IMR-90 (cell line): ENCODE data around the gene DIP2C.

Experiments used
- CEBPB ChIP-seq: IDR thresholded peaks from 2 replicates; pipeline ENCODE4 v1.6.1; 2012; ENCODE audit warnings: low read depth, low read length, improper control_type of control experiment
- CHD1 ChIP-seq: IDR thresholded peaks from 2 replicates; pipeline ENCODE4 v1.6.1; 2012; ENCODE audit warnings: low read depth, low read length, improper control_type of control experiment
- CTCF ChIP-seq: conservative IDR thresholded peaks from 2 replicates; pipeline ENCODE4 v1.5.1; 2012; ENCODE audit warnings: mild to moderate bottlenecking, low read depth, low read length, improper control_type of control experiment
- FOS ChIP-seq: fragments of 150-350 bp; IDR thresholded peaks from 2 replicates; pipeline ENCODE4 v1.6.1; 2016; ENCODE audit warnings: low read depth, low read length
- MAFK ChIP-seq: IDR thresholded peaks from 2 replicates; pipeline ENCODE4 v1.6.1; 2012; ENCODE audit warnings: low read depth, low read length, improper control_type of control experiment
- MXI1 ChIP-seq: IDR thresholded peaks from 2 replicates; pipeline ENCODE4 v1.6.1; 2012; ENCODE audit warnings: low read depth, mild to moderate bottlenecking, low read length, moderate library complexity, borderline replicate concordance
- NFE2L2 ChIP-seq: fragments of 150-350 bp; IDR thresholded peaks from 2 replicates; pipeline ENCODE4 v1.6.1; 2016; ENCODE audit warnings: low read depth, mild to moderate bottlenecking, low read length
- POLR2A ChIP-seq: IDR thresholded peaks from 2 replicates; pipeline ENCODE4 v1.6.1; 2012; ENCODE audit warnings: mild to moderate bottlenecking, low read depth, low read length
- RAD21 ChIP-seq: IDR thresholded peaks from 2 replicates; pipeline ENCODE4 v1.6.1; 2012; ENCODE audit warnings: low read length, improper control_type of control experiment
- RCOR1 ChIP-seq: IDR thresholded peaks from 2 replicates; pipeline ENCODE4 v1.6.1; 2012; ENCODE audit warnings: mild to moderate bottlenecking, low read length, improper control_type of control experiment; ENCODE audit not compliant: insufficient replicate concordance
- RFX5 ChIP-seq: IDR thresholded peaks from 2 replicates; pipeline ENCODE4 v1.8.0; 2012; ENCODE audit warnings: low read depth, mild to moderate bottlenecking, low read length, moderate library complexity
- USF2 ChIP-seq: fragments of 150-350 bp; IDR thresholded peaks from 2 replicates; pipeline ENCODE4 v1.6.1; 2017; ENCODE audit warnings: mild to moderate bottlenecking, antibody characterized with exemption, low read length, low read depth

- no peak for TF ChIP-seq CTCF
- TF ChIP-seq USF2: no peak
- TF ChIP-seq POLR2A: no peak
- no peak for TF ChIP-seq RCOR1
- no peak for TF ChIP-seq RAD21
- no peak for TF ChIP-seq RFX5
- no peak for TF ChIP-seq NFE2L2
- no peak for TF ChIP-seq CEBPB
- TF ChIP-seq MAFK: no peak
- no peak for TF ChIP-seq FOS
- TF ChIP-seq MXI1: no peak
- no peak for TF ChIP-seq CHD1
These were observed 1.7 kb downstream of the DIP2C start for GRCh38 chr10:687583-688311.
